NCI-H82 treated with DMSO at 0.1 percent for 48 hours (cell line): ENCODE data around the gene RBM19.

Experiments used
- DNase-seq: peaks from one replicate; lab custom pipeline; 2025; ENCODE audit not compliant: unreplicated experiment; lab: John Stamatoyannopoulos, UW

RBM19 gene

GRCh38 chr12:113783811-113784210, 182.3 kb downstream of the RBM19 start:
- DNase-seq, result no peak

DNA sequence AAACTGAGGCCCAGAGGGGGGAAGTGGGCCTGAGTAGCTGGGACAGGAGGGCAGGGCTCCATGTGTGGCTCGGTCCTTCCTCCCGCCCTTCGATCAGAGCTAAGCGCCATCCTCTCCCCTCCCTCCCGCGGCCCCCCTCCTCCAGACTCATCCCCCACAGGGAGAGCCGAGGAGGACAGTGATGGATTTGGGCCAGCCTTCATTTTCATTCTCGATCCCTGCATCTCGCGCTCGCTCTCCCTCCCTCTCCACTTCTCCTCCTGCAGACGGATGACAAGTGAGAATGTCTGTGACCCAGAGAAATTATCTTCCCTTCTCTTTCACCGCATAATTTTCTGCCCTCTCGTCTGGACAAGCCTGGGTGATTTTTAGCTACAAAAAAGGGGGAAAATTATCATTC, 183.3 kb downstream of the RBM19 start:
- no peak for DNase-seq

DNA sequence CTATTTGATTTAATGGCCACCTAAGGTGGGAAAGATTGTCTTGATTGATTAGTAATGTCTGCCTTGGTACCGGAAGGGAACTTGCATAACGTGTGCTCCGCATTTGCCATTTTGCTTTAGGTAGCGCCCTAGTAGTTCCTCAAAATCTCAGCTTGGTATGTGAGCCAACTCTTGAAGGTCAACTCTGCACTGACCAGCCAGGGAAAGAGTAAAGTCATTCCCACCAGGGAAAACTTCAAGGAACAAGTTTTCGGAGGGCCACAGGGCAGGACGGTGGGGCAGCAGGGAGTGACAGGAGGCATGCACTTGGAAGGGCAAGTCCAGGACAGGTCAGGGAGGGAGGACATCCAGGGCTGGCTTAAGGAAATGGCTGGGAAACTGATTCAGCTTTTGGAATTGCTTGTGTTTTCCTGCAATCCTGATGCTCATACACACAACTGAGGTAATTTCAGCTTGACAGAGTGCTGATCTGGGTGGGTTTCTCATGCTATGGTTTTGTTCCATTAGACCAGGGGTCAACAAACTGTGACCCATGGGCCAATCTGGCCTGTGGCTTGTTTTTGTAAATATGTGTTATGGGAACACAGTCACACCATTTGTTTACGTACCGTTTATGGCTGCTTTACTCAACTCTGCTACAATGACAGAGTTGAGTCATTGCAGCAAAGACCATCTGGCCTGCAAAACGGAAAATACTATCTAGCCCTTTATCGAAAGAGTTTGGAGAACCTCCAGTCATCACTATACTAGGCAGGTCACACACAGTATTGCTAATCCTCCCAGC, 184.5 kb downstream of the RBM19 start:
- DNase-seq, result no peak

DNA sequence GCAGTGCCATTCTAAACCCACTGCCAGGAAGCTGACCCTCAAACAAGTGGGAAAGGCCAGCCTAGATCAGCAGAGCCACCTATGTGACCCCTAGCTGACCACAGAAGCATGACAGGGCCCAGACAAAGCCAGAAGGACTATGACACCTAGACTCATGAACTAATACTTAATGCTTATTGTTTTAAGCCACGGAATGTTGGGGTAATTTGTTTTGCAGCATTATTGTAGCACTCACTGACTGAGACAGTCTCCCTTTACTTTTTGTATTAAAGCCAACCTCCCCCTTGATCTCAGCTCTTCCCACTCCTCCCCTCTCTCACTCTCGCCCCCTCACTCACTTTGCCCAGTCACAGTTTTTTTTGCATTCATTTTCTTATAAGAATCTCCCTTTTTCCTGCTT, 186.4 kb downstream of the RBM19 start:
- no peak for DNase-seq

- DNase-seq, result no peak
Measured at GRCh38 chr12:113778432-113779132, 187.5 kb downstream of the RBM19 start.

DNA sequence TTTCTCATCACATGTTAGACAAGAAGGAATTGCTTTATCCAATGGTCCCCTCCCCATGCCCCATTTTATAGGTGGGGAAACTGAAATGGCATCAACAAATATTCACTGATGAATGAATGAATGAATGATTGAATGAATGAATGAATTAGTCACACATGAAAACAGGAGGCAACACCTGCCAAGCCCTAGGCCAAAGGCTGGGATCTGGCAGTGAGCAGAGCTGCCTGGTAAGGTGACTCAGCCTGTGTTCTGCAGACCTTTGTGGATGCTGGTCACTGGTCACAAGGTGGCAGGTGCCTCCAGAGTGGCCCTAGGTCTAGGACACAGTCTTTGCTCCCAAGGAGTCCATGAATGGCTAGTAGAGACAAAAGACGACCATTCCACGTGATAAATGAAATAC, 188.4 kb downstream of the RBM19 start:
- no peak for DNase-seq

DNA sequence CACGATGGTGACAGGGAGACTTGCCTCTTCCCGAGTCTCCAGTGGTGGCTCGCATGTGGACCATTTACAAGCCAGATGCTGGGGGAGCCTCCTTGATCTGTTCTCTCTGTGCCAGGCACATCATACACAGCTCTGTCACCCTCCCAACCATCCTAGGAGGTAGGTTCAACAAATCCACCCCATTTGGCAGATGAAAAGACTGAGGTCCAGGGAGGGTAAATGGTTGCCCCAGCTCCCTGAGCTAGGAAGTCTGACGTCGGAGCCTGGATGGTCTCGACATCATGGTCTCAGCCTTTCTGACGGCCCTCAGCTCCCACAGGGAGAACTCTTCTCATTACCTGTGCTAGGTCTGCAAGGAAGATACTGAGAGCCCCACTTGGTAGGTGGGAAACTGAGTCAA, 189.6 kb downstream of the RBM19 start:
- no peak for DNase-seq

- no peak for DNase-seq
Measured at GRCh38 chr12:113774526-113774925, 191.6 kb downstream of the RBM19 start.

GRCh38 chr12:113772505-113773030, 193.6 kb downstream of the RBM19 start:
- no peak for DNase-seq

GRCh38 chr12:113770389-113770865, 195.7 kb downstream of the RBM19 start:
- no peak for DNase-seq

DNA sequence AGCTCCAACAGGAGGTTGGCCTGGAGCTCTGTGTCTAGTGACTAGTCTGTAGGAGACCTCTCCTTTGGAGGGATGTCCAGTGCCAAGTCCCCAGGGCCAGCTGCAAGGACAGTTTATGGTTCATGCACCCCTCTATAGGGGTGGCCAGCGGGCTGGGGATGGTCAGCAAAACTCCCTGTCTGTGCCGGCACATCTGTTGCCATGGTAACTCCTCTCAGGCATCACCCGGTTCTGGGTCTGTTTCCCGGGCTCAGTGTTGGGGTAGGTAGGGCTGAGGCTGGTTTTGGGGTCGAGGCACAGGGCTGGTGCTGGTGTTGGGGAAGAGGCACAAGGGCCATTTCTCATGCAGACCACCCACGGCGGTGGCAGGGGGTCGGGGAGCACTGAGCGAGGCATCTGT, 196.8 kb downstream of the RBM19 start:
- no peak for DNase-seq

GRCh38 chr12:113768850-113769249, 197.3 kb downstream of the RBM19 start:
- no peak for DNase-seq

DNA sequence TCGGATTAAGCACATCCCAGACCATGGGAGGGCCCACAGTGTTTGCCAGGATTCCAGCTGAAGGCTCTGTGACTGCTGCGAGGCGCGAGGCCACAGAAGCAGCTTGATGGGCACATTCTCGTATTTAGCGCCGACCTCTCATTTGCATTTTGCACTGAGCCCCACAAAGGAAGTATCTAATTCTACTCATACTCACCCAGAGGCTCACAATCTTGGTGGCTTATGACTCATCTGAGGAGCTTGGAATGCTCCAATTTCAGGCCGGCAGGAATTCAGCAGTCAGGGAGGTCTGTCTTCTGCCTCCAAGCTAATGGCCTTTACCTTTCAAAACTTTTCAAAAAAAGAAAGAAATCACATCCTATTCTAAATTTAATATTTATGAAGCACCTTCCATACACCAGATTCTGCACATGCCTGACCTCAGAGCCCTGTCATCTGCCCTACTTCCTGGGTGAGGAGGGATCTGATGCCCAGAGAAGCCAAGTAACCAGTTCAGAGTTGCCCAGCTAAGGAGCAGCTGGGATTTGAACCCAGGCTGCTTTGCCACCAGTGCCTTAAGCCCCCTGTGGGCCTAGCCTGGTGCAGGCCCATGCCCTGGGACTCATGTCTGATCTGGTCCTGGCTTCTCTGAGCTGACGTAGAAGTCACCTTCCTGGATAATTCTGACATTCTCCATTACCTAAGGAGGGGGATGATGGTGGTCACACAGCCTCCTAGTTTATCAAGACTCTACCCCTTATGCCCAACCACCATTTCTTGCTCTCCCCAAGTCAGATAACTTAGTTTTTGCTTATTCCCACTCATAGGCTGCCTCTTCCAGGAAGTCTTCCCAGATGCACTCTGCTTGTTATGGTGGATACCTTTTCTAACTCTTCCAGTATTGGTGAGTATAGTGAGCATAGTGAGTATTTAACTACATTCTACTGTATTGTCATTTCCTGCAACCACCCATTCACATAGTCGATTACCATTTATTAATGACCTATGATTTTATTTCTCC, 198.9 kb downstream of the RBM19 start:
- DNase-seq, result no peak
